DMS 273 (cell line): ENCODE measurements around the gene DIS3L2.
"Not testable (repeated sequence)": the region's sequence is repeated elsewhere in the genome, so short reads cannot be mapped to it uniquely, and the experiment has no call there.

ENCODE experiments used
- DNase-seq: peaks from one replicate; lab custom pipeline; 2025; ENCODE audit not compliant: unreplicated experiment; lab: John Stamatoyannopoulos, UW

The DIS3L2 gene

DNA sequence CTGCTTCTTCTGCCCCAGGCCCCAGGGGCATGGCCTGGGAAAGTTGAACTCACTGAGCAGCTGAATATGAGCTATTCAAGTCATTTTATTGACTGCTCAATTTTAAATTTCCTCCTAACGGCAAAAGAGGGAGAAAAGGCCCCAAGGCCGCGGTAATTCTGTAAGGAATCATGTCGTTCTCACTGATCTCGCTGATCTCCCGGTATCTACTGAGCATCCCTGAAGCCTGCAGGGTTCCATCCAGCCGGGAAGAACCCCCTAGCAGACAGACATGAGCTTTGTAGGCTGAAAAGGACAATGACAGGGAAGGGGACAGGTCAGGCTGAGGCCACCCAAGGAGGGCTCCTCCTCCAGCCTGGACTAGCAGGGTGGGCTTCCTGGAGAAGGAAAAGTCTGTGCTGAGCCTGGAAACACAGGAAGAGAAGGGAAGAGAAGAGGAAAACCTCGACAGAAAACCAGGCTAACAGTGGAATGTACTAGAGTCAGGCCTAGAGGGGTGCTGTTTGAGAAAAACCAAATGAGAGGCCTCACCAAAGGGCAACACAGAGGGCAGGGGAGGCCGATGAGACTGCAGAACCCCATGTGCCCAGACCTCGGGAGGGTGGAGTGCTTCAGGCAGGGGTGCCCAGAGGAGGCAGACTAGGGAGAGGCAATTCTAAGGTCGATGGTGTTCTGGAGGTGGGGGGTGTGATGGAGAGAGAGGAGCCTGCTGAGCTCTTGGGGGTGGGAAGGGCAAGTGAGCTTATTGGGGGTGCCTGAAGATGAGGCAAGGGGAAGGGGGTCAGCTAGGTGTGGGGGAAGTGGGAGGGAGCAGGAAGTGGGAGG lies 32.4 kb upstream of the DIS3L2 start:
- DNase-seq = no peak

DNA sequence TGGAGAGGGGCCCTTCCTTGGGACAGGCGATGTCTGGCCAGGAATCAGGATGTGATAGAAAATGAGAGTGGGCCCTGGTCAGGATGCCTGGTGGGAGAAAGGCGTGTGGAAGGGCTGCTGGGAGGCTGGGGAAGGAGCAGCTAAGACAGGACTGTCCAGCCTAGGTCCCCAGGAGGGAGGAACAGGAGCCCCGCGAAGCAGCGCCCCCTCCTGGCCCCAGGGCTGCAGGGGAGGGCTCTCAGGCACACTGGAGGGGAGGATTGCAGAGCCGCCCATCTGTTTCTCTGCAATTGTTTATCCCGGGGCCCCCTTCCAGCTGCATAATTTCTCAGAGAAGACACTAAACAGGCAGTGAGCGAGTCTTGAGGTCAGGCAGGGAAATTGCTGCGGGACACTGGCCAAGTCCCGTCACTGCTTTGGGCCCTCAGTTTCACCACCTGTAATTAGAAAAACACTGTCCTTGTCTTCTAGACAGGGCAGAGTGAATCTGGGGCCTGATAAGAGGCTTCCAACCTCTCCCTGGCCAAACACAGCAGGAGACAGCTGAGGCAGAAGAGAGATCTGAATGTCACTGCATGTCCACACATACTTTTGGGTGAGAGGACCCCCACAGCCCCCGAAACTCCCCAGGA lies 31.4 kb upstream of the DIS3L2 start:
- peak; percentile 91 for DNase-seq

GRCh38 chr2:231930593-231931281 lies 30.8 kb upstream of the DIS3L2 start:
- DNase-seq = peak; percentile 93

GRCh38 chr2:231931481-231931915 lies 30.0 kb upstream of the DIS3L2 start:
- DNase-seq = no peak

GRCh38 chr2:231932711-231932970 lies 28.9 kb upstream of the DIS3L2 start:
- DNase-seq = no peak

GRCh38 chr2:231932985-231933915 lies 28.3 kb upstream of the DIS3L2 start:
- DNase-seq = peak; percentile 57

DNA sequence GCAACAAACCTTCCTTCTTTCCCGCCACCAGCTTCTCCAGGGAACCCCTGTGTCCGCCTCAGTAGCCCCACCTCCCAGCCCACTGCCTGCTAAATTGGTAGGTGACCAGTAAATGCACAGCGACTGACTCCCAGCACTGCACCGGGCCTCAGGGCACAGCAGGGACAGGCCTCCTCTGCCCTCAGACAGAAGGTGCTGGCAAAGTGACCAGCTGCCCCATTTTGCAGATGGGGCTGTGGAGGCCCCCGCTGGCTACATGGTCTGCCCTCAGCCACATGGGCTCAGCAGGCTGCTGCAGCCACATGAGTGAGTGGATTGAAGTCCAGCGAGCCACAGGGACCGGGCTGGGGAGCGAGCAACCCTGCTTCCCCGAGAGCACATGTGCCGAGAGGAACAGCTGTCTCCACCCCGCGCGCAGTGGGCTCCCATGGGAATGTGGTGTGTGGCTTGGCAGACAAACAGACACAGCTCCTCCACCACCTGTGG lies 27.6 kb upstream of the DIS3L2 start:
- peak; percentile 93 for DNase-seq

- no peak for DNase-seq
Measured at GRCh38 chr2:231934441-231935206, 26.9 kb upstream of the DIS3L2 start.

DNA sequence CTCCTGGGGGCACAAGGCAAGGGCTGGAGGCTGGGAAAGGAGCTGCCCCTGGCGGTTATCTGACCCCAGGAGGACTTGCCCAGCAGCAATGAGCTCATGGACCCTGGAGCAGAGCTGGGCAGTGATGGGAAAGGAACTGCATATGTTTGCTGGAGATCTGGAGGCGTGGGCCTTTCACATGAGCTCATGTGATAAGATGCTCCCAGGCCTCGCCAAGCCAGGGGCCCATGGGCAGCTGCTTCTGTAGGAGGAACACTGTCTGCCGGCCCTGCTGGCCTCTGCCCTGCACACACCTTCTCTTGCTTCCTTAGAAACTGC lies 26.3 kb upstream of the DIS3L2 start:
- DNase-seq = peak; percentile 36

DNA sequence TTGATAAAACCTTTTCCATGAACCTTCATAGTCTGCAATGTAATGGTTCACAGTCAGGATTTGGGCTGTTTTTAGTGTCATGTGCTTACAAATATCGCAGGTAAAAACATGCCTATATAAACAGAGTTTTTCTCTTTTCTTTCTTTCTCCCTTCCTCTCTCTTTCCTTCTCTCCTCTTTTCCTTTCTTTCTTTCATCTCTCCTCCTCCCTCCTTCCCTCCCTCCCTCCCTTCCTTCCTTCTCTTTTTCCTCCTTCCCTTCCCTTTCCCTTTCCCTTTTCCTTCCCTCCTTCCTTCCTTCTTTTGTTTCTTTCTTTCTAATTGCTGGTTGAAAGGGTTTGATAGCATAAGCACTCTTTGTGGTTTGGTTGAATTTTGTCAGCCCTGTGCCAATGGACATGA lies 25.7 kb upstream of the DIS3L2 start:
- no peak for DNase-seq

DNA sequence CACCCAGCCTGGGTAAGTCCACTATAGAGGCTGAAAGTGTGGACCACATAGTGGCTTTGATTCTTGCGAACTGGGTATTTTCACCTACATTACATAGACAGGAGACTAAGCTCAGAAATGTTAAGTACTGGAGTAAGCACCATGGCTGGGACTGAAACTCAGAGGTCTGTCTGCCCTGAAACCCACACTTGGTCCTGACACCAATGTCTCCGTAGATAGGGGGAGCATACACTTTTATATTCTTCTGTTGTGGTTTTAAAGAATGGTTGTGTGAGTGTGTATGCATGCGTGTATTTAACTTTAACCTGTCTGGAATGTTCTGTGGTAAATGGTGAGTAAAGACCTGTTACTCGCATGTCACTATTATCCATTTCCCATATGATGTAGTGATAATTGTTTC lies 25.0 kb upstream of the DIS3L2 start:
- DNase-seq = no peak

- DNase-seq = no peak
Measured at GRCh38 chr2:231937057-231937456, 24.5 kb upstream of the DIS3L2 start.

DNA sequence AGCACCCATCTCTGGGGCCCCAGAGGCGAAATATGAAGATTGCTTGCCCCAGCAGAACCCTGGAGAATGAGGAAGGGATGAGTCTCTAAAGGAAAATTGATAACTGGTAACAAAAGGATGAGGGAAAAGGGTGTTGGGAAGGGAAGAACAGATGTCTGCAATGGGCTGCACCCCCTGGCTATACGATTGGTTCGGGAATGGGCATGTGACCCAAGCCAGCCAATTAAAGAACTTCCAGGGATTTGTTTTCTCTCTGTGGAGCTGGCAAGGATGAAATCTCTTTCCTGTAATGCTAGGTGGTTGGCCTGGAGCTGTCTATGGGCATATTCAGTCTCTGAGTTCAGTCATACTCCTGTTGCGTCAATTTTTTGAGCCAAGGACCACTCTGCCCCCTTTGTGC lies 22.5 kb upstream of the DIS3L2 start:
- DNase-seq = no peak

- no peak for DNase-seq
Measured at GRCh38 chr2:231940795-231941194, 20.7 kb upstream of the DIS3L2 start.

DNA sequence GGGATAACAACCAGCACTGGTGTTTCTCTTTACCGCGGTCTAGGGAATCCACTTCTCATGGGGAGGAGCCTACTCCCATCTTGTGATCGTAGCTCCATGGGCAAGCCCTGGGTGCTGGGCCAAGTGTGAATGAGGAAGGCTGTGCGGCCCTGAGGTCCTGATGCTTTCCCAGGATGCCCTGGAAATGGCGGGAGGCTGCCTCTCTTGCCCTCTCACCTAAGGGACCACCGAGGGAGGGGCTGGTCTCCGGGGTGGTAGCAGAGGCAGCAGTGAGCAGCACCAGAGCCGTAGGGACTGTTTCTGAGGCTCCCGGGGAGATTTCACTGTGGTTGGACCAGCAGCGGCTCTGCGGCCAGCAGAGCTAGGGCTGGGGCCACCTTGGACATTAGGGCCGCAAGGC lies 19.8 kb upstream of the DIS3L2 start:
- no peak for DNase-seq

DNA sequence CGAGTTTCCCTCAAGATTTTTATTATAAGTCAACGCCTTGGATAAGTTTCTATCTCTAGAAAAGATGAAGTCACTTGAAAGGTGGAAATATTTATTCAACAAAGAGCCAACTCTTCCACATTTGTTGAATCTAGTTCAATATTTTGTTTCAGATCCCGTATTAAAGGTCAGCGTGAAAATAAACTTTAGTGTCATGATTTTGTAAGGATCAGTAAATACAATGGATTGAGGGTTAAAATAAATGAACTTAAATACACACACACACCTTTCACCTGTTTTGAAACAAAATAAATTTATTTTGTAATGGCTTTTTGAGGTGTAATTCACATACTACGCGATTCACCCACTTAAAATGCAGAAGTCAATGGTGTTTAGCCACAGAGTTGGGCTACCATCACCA lies 19.3 kb upstream of the DIS3L2 start:
- DNase-seq = no peak

GRCh38 chr2:231946241-231946814 lies 15.2 kb upstream of the DIS3L2 start:
- no peak for DNase-seq

DNA sequence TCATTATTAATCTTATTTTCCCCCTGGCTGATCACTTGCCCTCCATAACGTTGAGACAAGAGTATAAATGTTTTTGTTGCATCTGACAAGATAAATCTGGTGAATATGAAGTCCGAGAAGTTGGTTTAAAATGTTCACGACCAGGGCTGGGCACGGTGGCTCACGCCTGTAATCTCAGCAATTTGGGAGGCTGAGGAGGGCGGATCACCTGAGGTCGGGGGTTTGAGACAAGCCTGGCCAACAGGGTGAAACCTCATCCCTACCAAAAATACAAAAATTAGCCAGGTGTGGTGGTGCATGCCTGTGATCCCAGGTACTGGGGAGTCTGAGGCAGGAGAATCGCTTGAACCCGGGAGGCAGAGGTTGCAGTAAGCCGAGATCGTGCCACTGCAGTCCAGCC lies 14.4 kb upstream of the DIS3L2 start:
- DNase-seq = not testable (repeated sequence)

DNA sequence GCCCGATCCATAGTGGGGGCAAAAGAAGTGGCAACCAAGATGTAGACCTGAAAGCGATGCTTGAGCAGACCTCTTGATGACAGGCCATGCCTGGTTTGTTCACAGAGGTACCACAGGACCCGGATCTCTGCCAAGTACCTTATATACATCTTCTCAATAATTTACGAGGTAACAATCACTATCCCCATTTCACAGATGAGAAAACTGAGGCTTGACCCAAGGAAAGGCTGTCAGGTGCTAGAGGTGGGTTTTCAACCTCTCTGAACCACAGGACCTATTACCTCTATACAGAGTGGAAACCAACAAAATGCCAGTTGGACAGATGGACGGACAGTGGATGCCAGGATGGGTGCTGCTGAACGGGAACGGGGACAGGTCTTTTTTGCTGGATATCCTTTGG lies 13.8 kb upstream of the DIS3L2 start:
- DNase-seq = no peak

- DNase-seq = no peak
Measured at GRCh38 chr2:231951452-231952035, 10.0 kb upstream of the DIS3L2 start.
